Measurements from ENCODE around the gene DDX21. TPM values are rescaled to one million over a fixed set of nuclear protein-coding genes. Genes with fewer than 3 reads are reported as not detected.

Gene DDX21
- total and polyA plus RNA-seq, 2 donors (not counting 3 experiments of a cell fraction or from before 2014, with no cell fraction given), result 33.4 to 98.1 TPM

GRCh38 chr10:69009360-69009759, 53.4 kb downstream of the DDX21 start:
- Histone ChIP-seq H3K9me1 (replicated peaks; ENCODE audit: control insufficient read depth, extremely low read depth, insufficient read depth, low read length) (no peaks in the 10 kb centered on the region), H3K36me3 (ENCODE audit: control insufficient read depth in 2 of 2, extremely low read depth in 1 of 2, insufficient read depth in 2 of 2, low read length in 2 of 2) (peaks cover 0 to 14% of the 10 kb centered on the region in 2 experiments), H3K4me2 (ENCODE audit: insufficient read depth, low read length) (no peak overlapping the region), H3K79me2 (ENCODE audit: control insufficient read depth, insufficient read depth, low read length) (peaks cover 4% of the 10 kb centered on the region), H3K4me1 (ENCODE audit: control insufficient read depth, extremely low read depth, insufficient read depth, low read length) (peaks cover 23% of the 10 kb centered on the region), H3K9me3 (replicated peaks; ENCODE audit: control insufficient read depth, insufficient read depth, low read length) (no peaks in the 10 kb centered on the region), H3K4me3 (replicated peaks in 1 of 3; ENCODE audit: insufficient read depth in 1 of 3, low read depth in 1 of 3, low read length in 3 of 3) (no peak overlapping the region), H3K27ac (ENCODE audit: insufficient read depth, low read depth, low read length) (no peak overlapping the region), H3K27me3 (ENCODE audit: control insufficient read depth in 2 of 2, insufficient read depth in 2 of 2, low read length in 2 of 2) (no peaks in the 10 kb centered on the region), H2AFZ (ENCODE audit: low read depth, low read length) (no peak overlapping the region), H4K20me1 (replicated peaks; ENCODE audit: control insufficient read depth, extremely low read depth, insufficient read depth, low read length) (no peaks in the 10 kb centered on the region), H3K9ac (replicated peaks; ENCODE audit: extremely low read depth, insufficient read depth, low read length) (no peak overlapping the region)
- ChIA-PET CTCF (interaction anchor here (7.8 kb wide), 1 partner anchor 83 kb away, joined by 298 read pairs; the partner anchor contains the start of gene SRGN), POLR2A (no interaction called here)
- TF ChIP-seq MYC (IDR thresholded peaks at IDR 0.05; ENCODE audit: low read depth, low read length), result no peak
- no peak for TF ChIP-seq POLR2AphosphoS5 (IDR thresholded peaks at IDR 0.05; ENCODE audit: insufficient read depth, low read depth, low read length)
- TF ChIP-seq POLR2A (IDR thresholded peaks at IDR 0.05; ENCODE audit: low read depth, low read length), result no peak
- no peak for TF ChIP-seq GATA2 (IDR thresholded peaks at IDR 0.05; ENCODE audit: insufficient read depth, insufficient read length, low read depth, low read length)
- TF ChIP-seq MAX (IDR thresholded peaks at IDR 0.05; ENCODE audit: insufficient read depth, insufficient read length), result no peak
- no peak for TF ChIP-seq JUN (IDR thresholded peaks at IDR 0.05; ENCODE audit: borderline replicate concordance, insufficient read depth, insufficient read length, low read depth)
- no peak for TF ChIP-seq FOS (IDR thresholded peaks at IDR 0.05; ENCODE audit: borderline replicate concordance, insufficient read depth, low read length)
- no peak for TF ChIP-seq CTCF (IDR thresholded peaks at IDR 0.05; ENCODE audit: extremely low read depth in 1 of 2, insufficient read depth in 1 of 2, low read depth in 1 of 2, low read length in 2 of 2)
- no peak for TF ChIP-seq EZH2 (IDR thresholded peaks at IDR 0.05; ENCODE audit: borderline replicate concordance, low read depth, low read length, severe bottlenecking)
- dilution Hi-C loops (cut with MboI; ENCODE audit: extremely low pct_ligation_motif_present, low sequenced_read_pairs) (no loop called here), intact Hi-C loops (cut with micrococcal nuclease) (loop anchor here (5.0 kb wide), 1 partner anchor 403 kb away; no protein-coding TSS in a partner anchor)
- DNase-seq (ENCODE audit: low read depth, low spot score) (no peak), FAIRE-seq (no peak)
- BruUV-seq (replicated peaks), result no TSS peak

Measured in endothelial cell of umbilical vein (primary cell).